NB4 (cell line): ENCODE results near the gene MYO7B.
"Not testable (repeated sequence)": the region's sequence is repeated elsewhere in the genome, so short reads cannot be mapped to it uniquely, and the experiment has no call there.

Source experiments
- DNase-seq: peaks from one replicate; pipeline ENCODE4 v3.0.0; 2010; ENCODE audit warnings: low read depth
- H3K4me3 ChIP-seq: one replicate; pipeline ENCODE4 v1.5.1; 2011; ENCODE audit warnings: mild to moderate bottlenecking, low read depth, low read length, moderate library complexity
- MYC ChIP-seq: IDR thresholded peaks from 2 replicates; pipeline ENCODE4 v1.6.1; 2011; ENCODE audit warnings: low read depth, low read length
- POLR2A ChIP-seq: IDR thresholded peaks from 2 replicates; pipeline ENCODE4 v1.6.1; 2011; ENCODE audit warnings: mild to moderate bottlenecking; ENCODE audit not compliant: insufficient read length; ENCODE audit errors: extremely low read depth
- TF ChIP-seq, protein P1 (sequence below): IDR thresholded peaks from one replicate; pipeline ENCODE4 v1.5.1; 2012; ENCODE audit warnings: low read depth, low read length
- TF ChIP-seq, protein P2 (sequence below): IDR thresholded peaks from 2 replicates; pipeline ENCODE4 v1.6.1; 2011; ENCODE audit warnings: low read depth, low read length

The MYO7B gene

DNA sequence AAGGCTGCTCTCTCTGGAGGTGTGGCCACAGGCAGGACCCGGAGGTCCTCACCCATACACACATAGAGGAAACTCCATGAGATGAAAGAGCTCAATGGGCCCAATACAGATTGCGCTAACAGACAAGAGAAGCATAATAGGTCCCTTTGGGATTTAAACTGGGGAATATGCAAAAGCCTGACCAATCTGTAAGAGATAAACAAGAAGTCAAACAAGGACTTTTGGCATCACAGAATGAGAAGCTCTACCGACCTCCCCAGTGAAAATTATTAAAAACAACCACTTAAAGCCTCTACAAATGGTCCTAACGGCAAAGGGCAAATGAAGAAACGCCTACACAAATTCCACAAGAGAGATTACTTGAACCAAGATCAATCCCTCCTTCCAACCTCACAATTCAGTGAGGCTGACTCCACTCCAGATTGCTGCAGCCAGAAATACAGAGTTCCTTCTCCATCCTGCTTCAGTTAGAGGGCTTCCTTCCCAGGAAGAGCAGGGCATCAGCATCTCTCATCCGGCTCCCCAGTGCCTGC is 20.0 kb upstream of the MYO7B start:
- DNase-seq: peak; percentile 34
- TF ChIP-seq, protein P1, sequence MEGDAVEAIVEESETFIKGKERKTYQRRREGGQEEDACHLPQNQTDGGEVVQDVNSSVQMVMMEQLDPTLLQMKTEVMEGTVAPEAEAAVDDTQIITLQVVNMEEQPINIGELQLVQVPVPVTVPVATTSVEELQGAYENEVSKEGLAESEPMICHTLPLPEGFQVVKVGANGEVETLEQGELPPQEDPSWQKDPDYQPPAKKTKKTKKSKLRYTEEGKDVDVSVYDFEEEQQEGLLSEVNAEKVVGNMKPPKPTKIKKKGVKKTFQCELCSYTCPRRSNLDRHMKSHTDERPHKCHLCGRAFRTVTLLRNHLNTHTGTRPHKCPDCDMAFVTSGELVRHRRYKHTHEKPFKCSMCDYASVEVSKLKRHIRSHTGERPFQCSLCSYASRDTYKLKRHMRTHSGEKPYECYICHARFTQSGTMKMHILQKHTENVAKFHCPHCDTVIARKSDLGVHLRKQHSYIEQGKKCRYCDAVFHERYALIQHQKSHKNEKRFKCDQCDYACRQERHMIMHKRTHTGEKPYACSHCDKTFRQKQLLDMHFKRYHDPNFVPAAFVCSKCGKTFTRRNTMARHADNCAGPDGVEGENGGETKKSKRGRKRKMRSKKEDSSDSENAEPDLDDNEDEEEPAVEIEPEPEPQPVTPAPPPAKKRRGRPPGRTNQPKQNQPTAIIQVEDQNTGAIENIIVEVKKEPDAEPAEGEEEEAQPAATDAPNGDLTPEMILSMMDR: no peak
- TF ChIP-seq MYC (no peak), POLR2A (no peak)
- TF ChIP-seq, protein P2, sequence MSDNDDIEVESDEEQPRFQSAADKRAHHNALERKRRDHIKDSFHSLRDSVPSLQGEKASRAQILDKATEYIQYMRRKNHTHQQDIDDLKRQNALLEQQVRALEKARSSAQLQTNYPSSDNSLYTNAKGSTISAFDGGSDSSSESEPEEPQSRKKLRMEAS: no peak
- no peak overlapping the region for H3K4me3 ChIP-seq

DNA sequence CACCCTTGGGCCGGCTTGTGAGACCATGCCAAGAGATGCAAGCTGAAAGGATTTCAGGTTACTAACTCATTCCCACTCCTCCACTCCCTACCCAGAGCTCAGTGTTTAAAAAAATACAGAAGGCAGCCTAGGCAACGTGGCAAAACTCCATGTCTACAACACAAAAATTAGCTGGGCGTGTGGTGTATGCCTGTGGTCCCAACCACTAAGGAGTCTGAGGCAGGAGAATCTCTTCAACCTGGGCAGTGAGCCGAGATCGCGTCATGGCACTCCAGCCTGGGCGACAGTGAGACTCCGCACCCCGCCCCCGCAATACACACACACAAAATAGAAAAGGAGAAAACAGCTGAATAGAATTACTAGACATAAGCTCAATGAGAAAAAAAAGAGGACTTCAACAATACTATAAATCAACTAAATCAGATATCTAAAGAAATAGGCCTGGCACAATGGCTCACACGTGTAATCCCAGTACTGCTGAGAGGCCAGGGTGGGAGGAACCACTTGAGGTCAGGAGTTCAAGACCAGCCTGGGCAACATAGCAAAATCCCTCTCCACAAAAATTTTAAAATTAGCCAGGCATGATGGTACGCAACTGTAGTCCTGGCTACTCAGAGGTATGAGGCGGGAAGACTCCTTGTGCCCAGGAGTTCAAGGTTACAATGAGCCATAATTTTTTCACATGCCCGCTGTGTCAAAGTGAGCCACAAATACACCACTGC is 19.3 kb upstream of the MYO7B start:
- no peak for DNase-seq
- no peak overlapping the region for H3K4me3 ChIP-seq
- TF ChIP-seq MYC: no peak
- TF ChIP-seq, protein P2: no peak
- no peak for TF ChIP-seq POLR2A
- TF ChIP-seq, protein P1: no peak

DNA sequence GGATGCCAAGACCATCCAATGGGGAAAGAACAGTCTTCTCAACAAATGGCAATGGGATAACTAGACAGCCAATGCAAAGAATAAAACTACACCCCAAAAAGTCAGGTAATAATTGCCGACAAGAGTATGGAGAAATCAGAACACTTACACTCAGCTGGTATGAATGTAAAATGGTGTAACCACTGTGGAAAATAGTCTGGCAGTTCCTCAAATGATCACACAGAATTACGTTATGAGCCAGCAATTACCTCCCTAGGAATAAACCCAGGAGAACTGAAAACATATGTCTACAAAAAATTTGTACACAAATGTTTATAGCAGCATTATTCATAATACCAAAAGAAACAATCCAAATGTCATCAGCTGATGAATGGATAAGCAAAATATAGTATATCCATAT is 18.0 kb upstream of the MYO7B start:
- TF ChIP-seq MYC (no peak), POLR2A (no peak)
- TF ChIP-seq, protein P2: no peak
- TF ChIP-seq, protein P1: no peak
- H3K4me3 ChIP-seq: no peak overlapping the region
- DNase-seq: no peak

DNA sequence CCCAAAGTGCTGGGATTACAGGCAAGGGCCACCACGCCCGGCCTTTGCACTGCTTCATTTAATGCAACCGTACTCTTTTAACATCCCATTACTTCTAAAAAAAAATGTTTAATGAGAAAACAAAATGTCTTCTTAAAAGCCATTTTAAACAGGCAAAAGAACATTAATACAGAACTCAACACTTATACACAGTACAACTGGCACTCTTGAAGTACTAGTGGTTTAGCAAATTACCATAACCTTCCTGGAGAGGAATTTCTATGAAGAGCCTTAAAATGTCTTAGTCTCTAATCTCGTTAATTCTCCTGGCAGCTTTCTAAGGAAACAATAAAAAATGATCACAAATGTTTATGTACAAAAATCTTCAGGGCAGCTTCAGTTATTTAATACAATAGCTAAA is 15.1 kb upstream of the MYO7B start:
- no peak overlapping the region for H3K4me3 ChIP-seq
- TF ChIP-seq, protein P1: no peak
- TF ChIP-seq, protein P2: no peak
- TF ChIP-seq MYC (no peak), POLR2A (no peak)
- no peak for DNase-seq

DNA sequence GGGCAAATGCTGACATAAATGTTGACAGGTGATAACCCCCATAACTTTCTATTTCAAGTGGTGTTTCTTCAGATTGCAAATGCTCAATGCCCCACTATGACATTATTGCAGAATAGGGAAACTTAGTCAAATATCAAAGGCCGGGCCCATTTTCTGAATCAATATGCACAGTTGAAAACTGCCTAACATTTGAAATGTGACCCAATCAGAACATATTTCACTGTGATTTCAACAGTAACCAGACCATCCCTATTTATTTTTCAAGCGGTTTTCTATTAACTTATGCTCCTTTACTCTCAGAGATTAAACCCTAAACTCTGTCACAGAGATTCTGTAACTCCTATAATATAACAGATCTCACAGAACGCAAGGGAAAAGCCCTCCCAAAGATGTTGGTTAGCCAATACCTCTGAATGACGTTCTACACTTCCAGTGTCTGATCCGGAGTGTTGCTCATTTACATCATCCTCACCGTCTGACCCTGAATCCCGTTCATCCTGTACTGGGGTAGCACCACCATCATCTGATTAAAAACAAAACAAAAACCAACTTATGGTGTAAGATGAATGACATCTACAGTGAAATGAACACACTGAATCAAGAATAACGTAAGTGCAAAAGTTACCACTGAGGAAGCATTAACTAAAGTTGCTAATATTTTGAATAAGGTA is 12.1 kb upstream of the MYO7B start:
- no peak for DNase-seq
- H3K4me3 ChIP-seq: peak overlapping the region; percentile 38
- TF ChIP-seq POLR2A (no peak), MYC (no peak)
- TF ChIP-seq, protein P1: no peak
- TF ChIP-seq, protein P2: no peak

DNA sequence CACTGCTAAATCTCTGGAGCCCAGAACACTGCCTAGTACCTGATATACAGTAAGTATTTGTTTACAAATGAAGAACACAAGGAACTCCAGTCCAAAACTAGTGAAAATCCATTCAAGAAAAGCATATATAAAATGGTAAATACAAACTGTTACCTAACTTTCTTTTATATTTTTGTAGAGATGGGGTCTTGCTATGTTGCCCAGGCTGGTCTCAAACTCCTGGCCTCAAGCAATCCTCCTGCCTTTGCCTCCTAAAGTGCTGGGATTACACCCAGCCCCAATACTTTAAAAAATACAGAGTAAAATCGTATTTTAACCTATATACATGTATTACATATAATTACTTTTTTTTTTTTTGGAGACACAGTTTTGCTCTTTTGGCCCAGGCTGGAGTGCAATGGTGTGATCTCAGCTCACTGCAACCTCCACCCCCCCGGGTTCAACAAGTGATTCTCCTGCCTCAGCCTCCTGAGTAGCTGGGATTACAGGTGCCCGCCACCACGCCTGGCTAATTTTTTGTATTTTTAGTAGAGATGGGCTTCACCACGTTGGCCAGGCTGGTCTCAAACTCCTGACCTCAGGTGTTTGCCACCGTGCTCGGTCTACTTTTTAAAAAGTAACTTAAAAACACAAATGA is 11.2 kb upstream of the MYO7B start:
- DNase-seq: not testable (repeated sequence)
- H3K4me3 ChIP-seq: peak overlapping the region; percentile 91
